Measurements from ENCODE around the gene CD47.

The CD47 gene

DNA sequence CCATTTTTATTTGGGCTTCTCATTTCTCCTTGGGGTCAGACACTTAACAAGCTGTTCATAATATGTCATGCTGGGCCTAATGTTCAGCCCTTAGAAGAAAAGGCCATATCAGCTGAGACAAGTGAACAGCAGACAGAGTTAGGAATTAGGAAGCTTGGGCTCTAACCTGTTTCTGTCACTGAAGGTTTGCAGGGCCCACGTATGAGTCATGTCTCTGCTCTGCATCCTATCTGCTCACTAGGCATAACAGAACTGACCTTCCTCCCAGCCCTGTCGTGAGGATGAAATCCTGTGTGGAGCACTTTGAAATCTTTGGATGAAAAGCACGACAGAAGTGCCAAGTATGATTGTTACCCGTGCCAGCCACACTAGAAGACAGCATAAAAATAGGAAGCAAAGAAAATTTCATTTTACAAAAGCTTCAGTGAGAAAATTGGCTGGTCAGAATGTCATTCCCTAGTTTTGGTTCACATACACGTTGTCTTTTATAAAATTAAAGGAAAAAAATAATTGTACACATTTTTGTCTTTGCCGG lies 26.5 kb upstream of the CD47 start:
- peak; percentile 34 for DNase-seq (ENCODE audit: low spot score)

DNA sequence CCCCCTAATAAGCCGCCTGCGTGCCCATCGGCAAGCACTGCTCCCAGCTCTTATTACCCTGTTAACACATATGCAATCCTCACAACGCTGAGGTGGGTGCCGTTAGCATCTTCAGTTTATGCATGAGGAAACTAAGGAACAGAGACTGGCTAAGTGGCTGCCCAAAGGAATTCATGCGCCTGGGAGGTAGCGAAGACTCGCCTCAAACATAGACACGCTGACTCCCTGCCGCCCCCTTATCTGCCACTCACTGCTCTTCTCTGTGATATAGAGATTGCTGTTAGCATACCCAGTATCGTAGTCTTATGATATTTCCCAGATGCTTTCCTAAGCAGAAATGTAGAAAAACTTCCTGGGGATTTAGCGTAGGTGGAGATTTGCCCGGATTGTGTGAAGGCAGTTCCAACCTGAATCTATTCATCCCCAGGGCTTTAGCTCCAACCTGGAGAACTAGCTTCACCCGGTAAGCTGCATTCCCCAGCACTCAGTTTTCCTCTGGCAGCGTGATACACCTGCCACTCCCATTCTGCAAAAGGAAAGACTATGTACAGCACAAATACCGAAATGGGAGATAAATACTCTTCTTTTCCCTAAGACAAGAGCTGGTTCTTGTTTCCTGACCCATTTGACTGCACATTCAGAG lies 23.7 kb upstream of the CD47 start:
- no peak for DNase-seq (ENCODE audit: low spot score)

DNA sequence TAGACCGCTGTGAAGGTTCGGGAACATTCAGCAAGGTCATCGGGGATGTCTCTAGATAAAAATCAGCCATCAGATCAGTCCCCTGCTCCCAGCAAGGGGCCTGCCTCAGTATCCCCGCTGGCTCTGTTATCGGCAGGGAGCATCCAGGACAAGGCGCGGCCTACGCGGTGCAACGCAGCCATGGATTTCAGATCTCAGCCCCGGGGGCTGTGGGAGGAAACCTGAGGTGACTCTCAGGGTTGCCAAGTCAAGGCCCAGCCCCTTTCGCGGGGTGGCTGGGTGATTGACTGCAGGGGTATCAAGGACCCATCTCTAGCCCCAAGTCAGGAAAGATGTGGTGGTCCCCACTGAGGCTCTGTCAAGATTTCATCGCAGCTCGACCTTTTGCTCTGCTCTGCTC lies 23.1 kb upstream of the CD47 start:
- no peak for DNase-seq (ENCODE audit: low spot score)

DNA sequence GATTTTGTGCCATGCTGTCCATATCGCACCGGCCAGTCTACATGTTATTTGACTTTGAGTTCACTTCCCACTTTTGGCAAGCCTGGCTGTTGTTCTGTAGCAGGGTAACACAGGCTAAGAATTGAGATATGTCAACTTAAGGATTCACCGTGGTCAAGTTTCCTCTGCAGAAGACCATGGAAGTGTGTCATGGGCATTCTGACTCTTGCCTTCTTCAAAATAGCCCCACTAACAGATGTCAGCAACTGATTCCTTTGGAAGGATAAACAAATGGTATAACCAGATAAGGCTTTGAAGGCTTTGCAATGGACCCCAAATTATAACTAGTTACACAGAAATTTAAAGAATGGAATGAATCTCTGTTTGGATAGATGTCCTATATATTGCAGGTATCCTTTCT lies 20.1 kb upstream of the CD47 start:
- no peak for DNase-seq (ENCODE audit: low spot score)

DNA sequence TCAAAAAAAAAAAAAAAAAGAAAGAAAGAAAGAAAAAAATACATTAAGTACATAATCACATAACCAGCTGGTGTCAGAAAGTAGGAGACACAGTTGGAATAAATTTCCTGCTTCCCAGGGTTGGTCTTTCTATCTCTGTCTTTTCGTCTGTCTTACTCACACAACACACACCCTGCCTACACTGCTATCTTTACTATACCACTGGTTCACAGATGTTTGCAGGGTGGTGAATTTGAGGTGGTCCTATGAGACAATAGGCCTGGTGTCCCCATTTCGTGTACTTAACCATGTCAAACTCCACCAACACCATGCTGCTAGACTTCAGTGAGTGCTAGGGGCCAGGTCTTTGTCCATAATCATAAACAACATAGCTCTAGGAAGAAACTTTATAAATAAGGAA lies 17.6 kb upstream of the CD47 start:
- no peak for DNase-seq (ENCODE audit: low spot score)

DNA sequence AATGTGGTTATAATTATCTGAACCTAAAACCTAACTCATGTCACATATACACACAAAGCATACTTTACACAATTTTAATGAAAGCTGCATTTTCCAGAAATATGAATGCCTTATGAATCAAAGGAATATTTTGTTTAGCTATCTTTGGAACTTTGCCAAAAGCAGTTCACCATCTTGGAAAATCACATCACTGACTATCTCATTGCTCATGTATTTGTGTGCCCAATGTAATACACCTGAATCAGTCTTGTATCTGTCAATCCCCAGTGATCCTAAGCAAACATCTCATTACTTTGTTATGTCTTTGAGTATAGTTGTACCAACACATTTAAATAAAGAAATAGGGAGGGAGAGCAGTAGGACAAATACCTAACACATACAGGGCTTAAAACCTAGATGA lies 15.6 kb upstream of the CD47 start:
- DNase-seq (ENCODE audit: low spot score): no peak

DNA sequence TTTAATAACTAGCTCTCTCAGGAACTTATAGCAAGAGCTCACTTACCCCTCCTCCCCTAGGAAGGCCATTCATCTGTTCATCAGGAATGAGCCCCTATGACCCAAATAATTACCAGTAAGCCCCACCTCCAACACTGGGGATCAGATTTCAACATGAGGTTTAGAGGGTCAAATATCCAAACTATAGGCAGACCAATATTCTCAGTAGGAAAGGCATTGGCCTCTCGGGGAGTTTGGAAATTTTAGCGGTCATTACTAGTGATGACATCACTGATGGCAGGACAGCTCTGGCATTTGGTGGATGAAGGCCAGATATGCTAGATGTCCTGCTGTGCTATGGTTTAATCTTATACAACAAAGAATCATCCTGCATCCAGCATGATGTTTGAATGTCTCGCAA lies 15.2 kb upstream of the CD47 start:
- no peak for DNase-seq (ENCODE audit: low spot score)

DNA sequence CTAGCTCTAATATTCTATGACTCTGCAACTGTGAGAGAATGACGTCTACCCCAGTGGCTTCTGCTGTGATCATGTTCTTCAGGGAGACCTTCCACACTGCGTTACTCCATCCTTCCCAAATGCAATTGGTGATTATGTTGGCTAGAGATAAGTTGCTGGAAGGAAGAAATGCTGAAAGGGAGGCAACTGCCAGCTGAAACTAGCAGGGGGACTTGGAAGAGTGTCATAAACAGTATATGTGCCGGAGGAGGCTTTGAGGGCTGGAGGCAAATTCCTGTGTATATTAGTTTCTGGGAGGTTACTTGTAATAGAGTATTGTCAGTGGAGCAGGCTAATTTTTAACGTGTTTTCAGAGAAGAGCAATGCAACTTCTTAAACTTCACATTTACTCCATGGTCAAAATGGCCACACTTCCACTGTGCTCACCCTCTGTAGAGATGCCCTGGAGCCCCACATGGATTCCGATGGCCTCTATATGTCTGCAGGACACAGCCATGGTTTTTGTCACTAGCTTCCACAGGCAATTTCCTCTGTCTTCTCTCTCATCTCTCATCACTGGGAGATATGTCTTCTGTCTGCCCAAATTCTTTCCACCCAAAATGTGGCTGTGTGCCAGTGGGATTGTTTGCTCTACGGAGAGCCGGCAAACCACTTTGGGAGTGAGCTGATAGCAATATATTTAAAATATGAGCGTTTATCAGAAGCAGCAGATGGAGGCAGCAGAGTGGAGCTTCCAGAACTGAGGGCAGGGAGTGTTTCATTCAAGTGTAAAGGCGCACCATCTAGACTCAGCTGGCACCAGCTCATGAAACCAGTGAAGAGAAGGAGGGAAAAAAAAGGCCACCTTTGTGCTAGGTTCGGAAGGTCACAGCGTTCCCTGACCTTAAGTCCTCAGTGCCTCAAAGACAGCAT lies 13.3 kb upstream of the CD47 start:
- peak; percentile 10 for DNase-seq (ENCODE audit: low spot score)

DNA sequence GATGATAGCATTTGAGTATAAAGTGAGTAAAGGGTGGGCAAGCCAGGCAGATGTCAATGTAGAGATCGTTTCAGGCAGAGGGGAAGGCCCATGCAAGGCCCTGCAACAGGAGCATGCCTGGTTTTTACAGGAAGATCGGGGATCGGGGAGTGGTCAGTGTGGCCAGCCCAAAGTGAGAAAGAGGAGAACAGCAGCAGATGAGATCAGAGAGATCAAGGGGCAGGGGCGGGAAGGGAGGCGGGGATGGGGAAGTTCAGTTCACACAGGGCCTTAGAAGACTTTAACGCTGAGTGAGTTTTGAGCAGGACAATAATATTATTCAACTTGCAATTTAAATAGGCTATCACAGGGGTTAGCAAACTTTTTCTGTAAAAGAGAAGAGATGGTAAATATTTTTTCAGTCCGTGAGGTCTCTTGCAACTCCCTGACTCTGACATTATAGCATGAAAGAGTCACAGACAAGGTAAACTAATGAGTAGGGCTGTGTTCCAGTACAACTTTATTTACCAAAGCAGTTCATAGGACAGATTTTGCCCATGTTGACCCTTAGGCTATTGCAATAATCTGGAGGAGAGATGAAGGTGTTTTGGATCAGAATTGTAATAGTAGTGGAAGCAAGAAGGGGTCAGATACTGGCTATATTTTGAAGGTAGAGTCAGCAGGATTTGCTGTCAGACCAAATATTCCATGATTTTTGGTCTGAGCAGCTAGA lies 12.4 kb upstream of the CD47 start:
- DNase-seq (ENCODE audit: low spot score): no peak

DNA sequence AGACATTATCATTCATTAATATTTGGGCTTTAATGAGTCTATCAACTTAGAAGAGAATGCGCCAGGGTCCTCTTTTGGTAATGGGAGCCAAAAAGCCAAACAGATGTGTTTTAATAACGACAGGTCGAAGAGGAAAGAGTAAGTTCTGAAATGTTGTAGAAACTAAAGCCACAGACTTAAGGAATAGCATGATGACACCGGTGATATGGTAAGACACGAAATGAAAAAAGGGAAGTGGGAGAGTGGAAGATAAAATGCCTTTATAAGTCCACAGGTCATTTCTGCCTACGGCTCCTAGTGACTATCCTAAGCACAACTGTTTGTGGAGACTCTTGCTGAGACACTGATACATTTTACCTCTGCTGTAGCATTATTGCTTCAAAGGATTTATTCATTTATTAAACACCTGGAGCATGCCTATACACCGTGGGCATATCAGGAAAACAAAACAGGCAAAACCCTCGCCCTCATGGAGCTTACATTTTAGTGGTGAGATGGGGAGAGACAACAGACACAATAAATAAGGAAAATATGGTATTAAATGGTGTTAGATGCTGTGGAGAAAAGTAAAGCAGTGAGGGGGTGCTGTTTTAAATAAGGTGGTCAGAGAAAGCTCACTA lies 11.7 kb upstream of the CD47 start:
- no peak for DNase-seq (ENCODE audit: low spot score)

DNA sequence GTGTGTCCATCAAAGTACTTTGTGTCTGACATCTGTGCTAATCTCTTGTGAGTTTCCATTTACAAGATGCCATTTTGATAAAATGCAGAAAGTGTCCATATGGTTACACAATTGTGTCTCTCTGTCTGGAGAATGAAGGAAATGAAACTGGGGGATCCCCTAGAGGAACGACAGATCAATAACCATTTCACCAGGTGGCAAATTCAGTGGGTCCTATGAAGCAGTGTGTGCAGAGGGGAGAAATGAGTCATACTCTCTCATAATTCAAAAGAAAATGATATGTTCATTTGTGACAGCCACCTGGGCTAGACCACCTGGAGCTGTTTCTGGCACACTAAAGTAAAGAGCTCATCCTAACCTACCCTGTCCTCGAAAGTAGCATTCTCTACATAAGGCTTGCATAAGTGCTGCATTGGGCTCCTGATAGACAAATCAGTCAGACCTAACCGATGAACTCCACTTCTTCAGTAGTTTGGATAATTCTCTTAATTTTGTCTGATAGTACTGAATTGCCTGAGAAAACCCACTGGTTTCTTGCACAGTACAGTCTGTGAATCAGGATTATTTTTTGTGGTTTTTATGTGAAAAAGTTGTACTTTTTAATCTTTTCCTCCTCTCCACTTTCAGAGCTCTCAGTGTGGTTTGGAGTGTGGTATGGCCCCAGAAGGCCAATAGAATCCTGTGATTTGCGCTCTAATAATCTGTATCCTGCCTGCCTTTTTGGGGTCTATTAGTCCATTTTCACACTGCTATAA lies 10.3 kb upstream of the CD47 start:
- no peak for DNase-seq (ENCODE audit: low spot score)

DNA sequence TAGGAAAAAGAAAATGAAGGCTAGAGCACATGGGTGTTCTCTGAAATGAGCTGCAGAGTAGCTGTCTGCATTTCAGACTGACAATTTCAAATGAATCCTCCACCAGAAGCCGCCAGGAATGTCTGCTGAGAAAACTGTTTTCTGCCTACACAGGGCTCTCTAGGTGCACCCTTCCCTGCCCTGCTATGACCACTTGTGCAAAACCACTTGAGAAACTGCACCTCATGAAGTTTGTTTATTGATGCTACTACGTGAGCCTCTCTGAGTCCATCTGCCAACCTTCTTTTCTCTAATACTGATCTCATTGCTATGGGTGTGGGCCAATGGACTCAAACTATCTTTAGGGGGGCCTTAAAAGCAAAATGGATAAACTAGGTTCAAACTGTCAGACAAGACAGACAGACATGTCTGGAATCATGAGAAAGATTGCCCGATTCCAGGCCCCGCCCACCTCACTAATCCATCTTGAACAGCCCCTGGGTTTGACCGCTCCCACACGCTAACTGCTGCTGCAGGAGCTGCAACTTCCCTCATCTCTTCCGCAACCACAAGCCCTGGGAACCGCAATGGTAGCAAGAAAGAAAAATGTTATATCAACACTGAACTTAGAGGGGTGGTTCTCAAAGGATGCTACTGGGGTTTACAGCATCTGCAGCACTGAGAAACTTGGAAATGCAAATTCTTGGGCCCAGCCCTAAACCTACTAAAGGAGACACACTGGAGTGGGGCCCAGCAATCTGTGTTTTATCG lies 9.0 kb upstream of the CD47 start:
- DNase-seq (ENCODE audit: low spot score): no peak

DNA sequence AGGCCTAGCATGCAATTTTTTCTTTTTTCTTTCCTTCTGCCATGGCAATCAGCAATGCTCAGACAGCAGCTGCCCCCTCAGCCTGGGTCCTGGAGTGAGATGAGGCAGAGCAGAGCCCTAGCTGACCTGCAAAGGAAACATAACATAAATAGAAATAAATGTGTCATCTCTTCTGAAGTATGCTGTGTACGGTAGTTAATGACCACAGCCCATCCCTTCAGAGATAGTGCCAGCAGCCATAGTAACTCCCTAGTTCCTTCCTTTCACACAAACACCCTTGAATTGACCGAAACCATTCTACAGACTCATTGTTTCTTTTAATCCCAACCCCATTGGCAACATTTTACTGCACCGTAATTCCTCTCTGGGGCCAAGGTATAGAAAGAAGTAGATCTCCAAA lies 8.4 kb upstream of the CD47 start:
- peak; percentile 48 for DNase-seq (ENCODE audit: low spot score)

DNA sequence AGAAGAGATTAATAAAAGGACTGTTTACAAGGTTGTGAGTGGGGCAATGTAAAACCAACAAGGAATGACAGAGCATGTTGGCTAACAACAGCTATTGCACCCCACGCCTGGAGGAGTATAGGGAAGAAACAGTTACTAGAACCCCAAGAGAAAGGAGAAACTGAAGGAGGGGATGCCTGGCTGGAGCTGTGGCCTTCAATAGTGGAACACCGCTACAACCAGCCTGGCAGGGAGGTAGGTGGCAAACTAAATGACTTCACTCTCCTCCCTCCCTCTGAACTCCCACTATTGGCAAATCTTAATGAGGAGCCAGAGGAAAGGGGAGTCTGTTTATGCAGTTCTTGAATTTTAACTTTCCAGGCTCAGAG lies 7.2 kb upstream of the CD47 start:
- no peak for DNase-seq (ENCODE audit: low spot score)

DNA sequence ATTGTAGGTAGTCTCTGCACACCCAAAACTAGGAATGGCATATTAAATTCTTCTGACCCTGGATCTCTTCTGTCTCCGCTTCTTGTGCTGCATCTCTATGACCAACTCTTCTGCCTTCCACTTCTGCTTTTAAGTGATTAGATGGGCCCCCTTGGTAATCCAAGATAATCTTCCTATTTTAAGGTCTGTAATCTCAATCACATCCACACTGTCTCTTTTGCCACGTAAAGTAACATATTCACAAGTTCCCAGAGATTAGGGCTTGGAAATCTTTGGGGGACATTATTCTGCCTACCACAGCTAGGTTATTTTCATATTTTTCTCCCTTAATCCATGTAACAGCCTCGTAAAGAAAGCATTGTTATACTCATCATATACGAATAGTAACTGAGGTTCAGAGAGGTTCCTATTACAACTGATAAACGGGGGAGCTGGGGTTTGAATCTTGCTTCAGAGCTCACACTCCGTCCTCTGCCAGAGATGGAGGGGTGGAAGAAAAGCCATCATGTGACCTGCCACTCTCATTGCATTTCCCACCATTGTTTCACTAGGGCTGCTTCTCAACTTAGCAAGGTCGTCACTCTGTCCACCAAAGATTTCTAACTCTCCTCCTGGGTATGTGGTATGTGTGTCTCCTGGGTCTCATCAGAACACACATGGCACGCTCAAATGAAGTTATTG lies 6.6 kb upstream of the CD47 start:
- no peak for DNase-seq (ENCODE audit: low spot score)

DNA sequence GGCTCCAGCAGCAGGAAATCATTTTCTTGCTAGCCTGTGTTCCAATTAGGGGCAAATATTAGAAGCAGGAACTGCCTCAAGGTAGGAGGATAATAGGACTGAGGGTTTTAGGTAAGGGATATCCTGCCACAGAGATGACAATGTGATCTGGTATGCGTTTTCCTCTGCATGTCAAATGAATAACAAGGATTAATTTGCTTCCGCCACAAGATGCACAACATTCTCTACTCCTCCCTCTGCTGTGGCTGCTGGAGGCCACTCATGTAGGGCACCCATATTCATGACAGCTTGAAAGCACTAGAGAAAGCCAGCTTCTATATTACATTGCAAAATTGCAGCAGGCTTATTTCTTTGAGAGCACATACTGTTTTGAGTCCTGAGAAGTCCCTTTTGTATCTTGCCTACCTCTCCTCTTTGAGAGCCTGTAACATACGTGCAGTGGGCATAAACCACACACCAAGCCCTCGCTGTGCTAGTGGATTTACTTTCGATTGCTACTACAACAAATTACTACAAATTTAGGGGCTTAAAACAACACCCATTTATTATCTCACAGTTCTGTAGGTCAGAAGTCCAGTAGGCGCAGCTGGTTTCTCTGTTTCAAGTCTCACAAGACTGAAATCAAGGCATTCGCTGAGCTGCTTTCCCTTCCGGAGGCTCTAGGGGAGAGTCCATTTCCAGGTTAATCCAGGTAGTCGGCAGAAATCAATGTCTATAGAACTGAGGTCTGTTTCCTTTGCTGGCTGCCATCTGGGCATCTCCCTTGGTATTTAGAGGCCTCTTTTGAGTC lies 5.9 kb upstream of the CD47 start:
- no peak for DNase-seq (ENCODE audit: low spot score)

DNA sequence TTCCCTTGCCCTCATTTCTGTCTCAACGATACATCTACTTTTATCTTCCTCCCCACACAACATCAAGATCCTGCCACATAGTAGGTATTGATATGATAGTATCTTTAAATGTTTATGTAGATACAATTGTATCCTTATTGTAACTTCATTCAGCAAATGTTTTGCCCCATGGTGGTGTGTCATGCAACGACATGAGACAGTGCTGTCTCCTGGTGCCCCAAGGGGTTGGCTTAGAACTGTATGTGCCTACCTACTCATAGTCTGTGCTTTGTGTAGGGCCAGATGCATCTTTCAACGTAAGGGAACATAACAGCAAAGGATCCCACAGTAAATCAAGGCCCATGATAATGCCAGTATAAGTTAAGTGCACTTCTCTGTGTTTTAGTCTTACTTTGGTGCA lies 2.8 kb upstream of the CD47 start:
- no peak for DNase-seq (ENCODE audit: low spot score)

DNA sequence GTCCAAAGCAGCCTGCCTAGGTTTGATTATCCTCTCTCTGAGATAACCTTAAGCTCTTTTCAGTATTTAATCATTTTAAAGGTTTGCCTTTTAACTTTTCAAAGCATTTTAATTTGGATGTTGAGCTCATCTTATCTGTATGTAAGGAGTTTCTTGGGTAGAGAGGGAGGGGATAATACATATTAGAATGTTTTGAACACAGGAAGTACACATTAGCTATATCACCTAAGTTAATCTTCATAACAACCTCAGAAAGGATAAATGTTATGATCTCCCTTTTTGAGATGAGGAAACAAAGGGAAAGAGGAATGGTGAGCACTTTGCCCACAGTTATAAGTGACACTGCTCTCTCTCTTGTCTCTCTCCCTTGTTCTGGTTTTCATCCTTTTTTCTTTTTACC lies 2.2 kb upstream of the CD47 start:
- no peak for DNase-seq (ENCODE audit: low spot score)

DNA sequence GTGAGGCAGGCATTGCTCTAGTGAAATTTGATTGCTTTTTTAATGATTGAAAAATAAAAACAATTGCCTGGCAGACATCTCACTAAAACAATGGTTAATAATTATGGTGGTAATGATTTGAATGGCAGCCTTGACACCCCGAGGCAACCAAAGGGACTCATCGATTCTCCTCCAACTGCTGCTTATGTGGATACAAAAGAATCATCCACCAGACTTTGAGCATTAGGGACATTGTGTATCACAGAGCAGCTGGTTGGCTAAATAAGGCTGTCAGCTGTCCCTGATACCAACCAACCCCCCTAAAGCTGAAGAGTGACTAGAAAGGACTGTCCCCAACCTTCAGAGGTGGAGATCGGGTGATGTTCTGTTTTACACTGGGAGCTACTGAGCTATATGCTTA lies 1.7 kb upstream of the CD47 start:
- DNase-seq (ENCODE audit: low spot score): no peak

All from AG08395 (cell line).